NCI-H128 (cell line): ENCODE results near the gene ITM2A.

Source experiments
- DNase-seq: peaks from one replicate; lab custom pipeline; 2025; ENCODE audit not compliant: unreplicated experiment; lab: John Stamatoyannopoulos, UW

The ITM2A gene

GRCh38 chrX:79325263-79325958, 41.7 kb downstream of the ITM2A start:
- no peak for DNase-seq
